GM23338 (cell line): ENCODE data around the gene CELA2A. TPM values are rescaled to one million over a fixed set of nuclear protein-coding genes. Genes with fewer than 3 reads are reported as not detected.
"Not testable (repeated sequence)": the region's sequence is repeated elsewhere in the genome, so short reads cannot be mapped to it uniquely, and the experiment has no call there.

Experiments
- ATAC-seq: fragments of 200-7000 bp; cut with Tn5 transposase; 3 replicates; pipeline ENCODE4 v1.9.1; 2020
- DNase-seq: peaks from one replicate; pipeline ENCODE4 v3.0.0-alpha.2; 2015; ENCODE audit warnings: low spot score
- H2AFZ ChIP-seq: fragments of 200-600 bp; sonication (generic); 2 replicates; pipeline ENCODE4 v1.8.0; 2016; ENCODE audit warnings: antibody characterized with exemption, mild to moderate bottlenecking, moderate library complexity
- H3F3A ChIP-seq: fragments of 200-600 bp; sonication (generic); replicated peaks from 2 replicates; pipeline ENCODE4 v1.8.0; 2017; ENCODE audit warnings: antibody characterized with exemption, mixed run types, low read depth
- H3K27ac ChIP-seq: fragments of 200-600 bp; sonication (generic); 2 replicates; pipeline ENCODE4 v1.6.1; 2016; ENCODE audit warnings: low read depth
- H3K27me3 ChIP-seq: fragments of 200-600 bp; sonication (generic); 2 replicates; pipeline ENCODE4 v1.8.0; 2016; ENCODE audit warnings: mild to moderate bottlenecking, mixed run types, moderate library complexity; ENCODE audit not compliant: insufficient read depth
- H3K36me3 ChIP-seq: fragments of 200-600 bp; sonication (generic); 2 replicates; pipeline ENCODE4 v1.8.0; 2016; ENCODE audit warnings: mild to moderate bottlenecking; ENCODE audit not compliant: insufficient read depth
- H3K4me1 ChIP-seq: fragments of 200-600 bp; sonication (generic); 2 replicates; pipeline ENCODE4 v1.8.0; 2016; ENCODE audit warnings: mild to moderate bottlenecking, moderate library complexity; ENCODE audit not compliant: insufficient read depth
- H3K4me2 ChIP-seq: fragments of 200-600 bp; sonication (generic); 2 replicates; pipeline ENCODE4 v1.7.1; 2017; ENCODE audit warnings: mixed run types
- H3K4me3 ChIP-seq: fragments of 200-600 bp; sonication (generic); 2 replicates; pipeline ENCODE4 v1.6.1; 2016; ENCODE audit warnings: mixed run types
- H3K79me2 ChIP-seq: fragments of 200-600 bp; sonication (generic); replicated peaks from 2 replicates; pipeline ENCODE4 v1.8.0; 2017; ENCODE audit warnings: mild to moderate bottlenecking; ENCODE audit not compliant: insufficient read depth
- H3K9me2 ChIP-seq: fragments of 200-600 bp; sonication (generic); 2 replicates; pipeline ENCODE4 v1.8.0; 2017; ENCODE audit not compliant: insufficient read depth
- H4K20me1 ChIP-seq: fragments of 200-600 bp; sonication (generic); replicated peaks from 2 replicates; pipeline ENCODE4 v1.8.0; 2017; ENCODE audit warnings: mild to moderate bottlenecking; ENCODE audit not compliant: insufficient read depth
- H3K27ac Mint-ChIP-seq: 2 replicates; pipeline ENCODE4 v1.8.0; 2020; ENCODE audit warnings: inconsistent platforms, mild to moderate bottlenecking, moderate library complexity, mixed read lengths
- H3K27me3 Mint-ChIP-seq: 3 replicates; pipeline ENCODE4 v1.8.0; 2022; ENCODE audit warnings: low read depth, mild to moderate bottlenecking, moderate library complexity, mixed read lengths, inconsistent platforms; ENCODE audit not compliant: insufficient read depth, poor library complexity
- H3K36me3 Mint-ChIP-seq: 3 replicates; pipeline ENCODE4 v1.8.0; 2021; ENCODE audit warnings: low read depth, mild to moderate bottlenecking, inconsistent platforms, moderate library complexity, mixed read lengths
- H3K4me1 Mint-ChIP-seq: 3 replicates; pipeline ENCODE4 v1.8.0; 2020; ENCODE audit warnings: mild to moderate bottlenecking, inconsistent platforms, mixed read lengths
- H3K4me3 Mint-ChIP-seq: 3 replicates; pipeline ENCODE4 v1.8.0; 2021; ENCODE audit warnings: moderate library complexity, mild to moderate bottlenecking, inconsistent platforms, mixed read lengths
- H3K9me3 Mint-ChIP-seq: 3 replicates; pipeline ENCODE4 v1.8.0; 2020; ENCODE audit warnings: moderate library complexity, mild to moderate bottlenecking, inconsistent platforms, mixed read lengths
- CREB1 ChIP-seq: fragments of 250-450 bp; sonication (Bioruptor Pico); IDR thresholded peaks from 2 replicates; pipeline ENCODE4 v1.5.0; 2020; ENCODE audit warnings: low read depth, mild to moderate bottlenecking, moderate library complexity
- CTCF ChIP-seq, 2 experiments: fragments of 200-600 bp in 1 of 2; sonication (generic) in 1 of 2; conservative IDR thresholded peaks; 2 replicates each; pipeline versions ENCODE4 v1.5.1 to v1.6.1; 2016 to 2017; ENCODE audit warnings: antibody characterized with exemption in 2 of 2, low read depth in 2 of 2, mild to moderate bottlenecking in 2 of 2, moderate library complexity in 1 of 2
- ETS1 ChIP-seq: IDR thresholded peaks from 2 replicates; pipeline ENCODE4 v1.6.1; 2016; ENCODE audit warnings: antibody characterized with exemption
- EZH2 ChIP-seq: fragments of 200-600 bp; sonication (generic); IDR thresholded peaks from one replicate; pipeline ENCODE4 v1.8.0; 2017; ENCODE audit warnings: antibody characterized with exemption, mild to moderate bottlenecking, low read depth; ENCODE audit not compliant: unreplicated experiment
- JUNB ChIP-seq: IDR thresholded peaks from one replicate; pipeline ENCODE4 v1.6.1; 2016; ENCODE audit warnings: antibody characterized with exemption; ENCODE audit not compliant: unreplicated experiment
- REST ChIP-seq: IDR thresholded peaks from one replicate; pipeline ENCODE4 v1.6.1; 2018; ENCODE audit warnings: antibody characterized with exemption; ENCODE audit not compliant: unreplicated experiment
- STAT1 ChIP-seq: IDR thresholded peaks from one replicate; pipeline ENCODE4 v1.6.1; 2016; ENCODE audit warnings: antibody characterized with exemption; ENCODE audit not compliant: unreplicated experiment
- ZNF114 ChIP-seq: fragments of 250-450 bp; sonication (Bioruptor Pico); IDR thresholded peaks from 2 replicates; pipeline ENCODE4 v1.5.0; 2020; ENCODE audit warnings: mild to moderate bottlenecking, moderate library complexity
- ZNF331 ChIP-seq: fragments of 250-450 bp; sonication (Bioruptor Pico); IDR thresholded peaks from 2 replicates; pipeline ENCODE4 v1.5.0; 2020; ENCODE audit warnings: low read depth, mild to moderate bottlenecking, moderate library complexity
- polyA plus RNA-seq: library from polyadenylated mRNA; unstranded; fragments of >200 nt; fragmentation: Nextera tagmentation; extraction: Ambion mirVana; gene quantifications from 2 replicates; pipeline ENCODE4 v1.2.1, GENCODE V29; 2016
- total RNA-seq: library from RNA; depleted of rRNA; stranded (reverse); fragments of >200 nt; shearing (Covaris generic); gene quantifications from 2 replicates; pipeline ENCODE4 v1.2.3, GENCODE V29; 2014

The CELA2A gene
- total and polyA plus RNA-seq, 2 experiments from 2014 or later, result not detected

GRCh38 chr1:15483971-15484370, 27.4 kb downstream of the CELA2A start (continued):
- no peak for TF ChIP-seq REST
- no peak for TF ChIP-seq JUNB
- no peak for TF ChIP-seq CTCF (conservative IDR thresholded peaks at IDR 0.05; ENCODE audit: low read depth in 2 of 2)
- TF ChIP-seq ZNF331 (CRISPR knock-in tag), result no peak
- TF ChIP-seq EZH2, result no peak
- TF ChIP-seq CREB1 (CRISPR knock-in tag), result no peak
- TF ChIP-seq STAT1, result no peak

GRCh38 chr1:15484443-15484842, 27.9 kb downstream of the CELA2A start:
- not testable (repeated sequence) for H3K4me3 ChIP-seq, H3K27ac Mint-ChIP-seq, H3K4me2 ChIP-seq, H3K4me1 Mint-ChIP-seq, H3K9me2 ChIP-seq, H3K27me3 ChIP-seq, H3K4me1 ChIP-seq, ATAC-seq, H2AFZ ChIP-seq, H3K79me2 ChIP-seq, H4K20me1 ChIP-seq, H3K27ac ChIP-seq, H3K27me3 Mint-ChIP-seq, DNase-seq, H3K36me3 Mint-ChIP-seq, H3K9me3 Mint-ChIP-seq, H3K4me3 Mint-ChIP-seq, H3F3A ChIP-seq, H3K36me3 ChIP-seq

- Histone ChIP-seq H3F3A (no peaks in the 10 kb centered on the region), H2AFZ (no peak overlapping the region), H3K36me3 (no peaks in the 10 kb centered on the region), H3K27ac (no peak overlapping the region), H3K4me2 (no peak overlapping the region), H4K20me1 (no peaks in the 10 kb centered on the region; the same call in 1 of the 2 replicates), H3K4me3 (no peak overlapping the region), H3K4me1 (no peaks in the 10 kb centered on the region), H3K79me2 (no peaks in the 10 kb centered on the region), H3K27me3 (no peaks in the 10 kb centered on the region), H3K9me2 (no peaks in the 10 kb centered on the region)
- Mint-ChIP-seq H3K4me3 (no peak overlapping the region), H3K9me3 (no peaks in the 10 kb centered on the region), H3K36me3 (peaks cover 15% of the 10 kb centered on the region; the same call in 2 of the 3 replicates), H3K27ac (no peak overlapping the region), H3K4me1 (no peaks in the 10 kb centered on the region; the same call in 2 of the 3 replicates), H3K27me3 (peaks cover 2% of the 10 kb centered on the region)
- DNase-seq, result no peak
- ATAC-seq, result no peak
- TF ChIP-seq ETS1 (no peak), ZNF114 (CRISPR knock-in tag) (no peak)
Observed at GRCh38 chr1:15485636-15486035, 29.1 kb downstream of the CELA2A start.
